ENCODE measurements around the gene MYO1E. TPM values are rescaled to one million over a fixed set of nuclear protein-coding genes. Genes with fewer than 3 reads are reported as not detected.

MYO1E gene
- total and polyA plus RNA-seq, 2 of the 8 experiments (the other 6 are each of a cell fraction or from before 2014, with no cell fraction given) = 19.6 to 142 TPM

DNA sequence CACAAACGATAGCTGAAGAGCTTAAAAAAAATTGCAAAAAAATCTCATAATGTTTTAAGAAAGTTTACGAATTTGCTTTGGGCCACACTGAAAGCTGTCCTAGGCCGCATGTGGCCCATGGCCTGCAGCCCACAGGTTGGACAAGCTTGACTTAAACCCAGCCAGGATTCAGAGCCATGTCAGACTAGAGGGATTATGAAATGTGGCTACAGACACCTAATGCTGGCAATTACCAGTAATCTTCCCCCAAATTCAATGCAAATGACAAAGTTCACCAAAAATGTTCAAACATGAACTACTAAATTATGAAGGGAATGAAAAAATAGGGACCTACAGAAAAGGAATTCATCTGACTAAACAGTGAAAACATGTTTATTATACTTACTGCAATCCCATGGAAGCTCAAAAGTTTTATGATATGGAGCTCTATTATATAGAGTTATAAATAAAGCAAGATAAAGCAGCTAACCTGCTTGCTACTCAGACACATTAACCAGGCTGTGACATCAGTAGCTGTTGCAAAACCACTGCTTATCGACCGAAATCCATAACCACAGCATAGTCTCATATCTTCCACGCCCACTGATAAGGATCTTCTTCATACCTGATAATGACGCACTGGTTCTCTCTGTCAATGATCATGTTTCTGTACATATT lies 116.9 kb downstream of the MYO1E start:
- no peak for FAIRE-seq
- Histone ChIP-seq H3K18ac (ENCODE audit: extremely low read depth, low read length) (no peak overlapping the region), H3K9me3 (ENCODE audit: insufficient read depth in 2 of 2, low read depth in 1 of 2, low read length in 1 of 2) (no peaks in the 10 kb centered on the region), H4K20me1 (replicated peaks in 1 of 2; ENCODE audit: control insufficient read depth in 1 of 2, insufficient read depth in 2 of 2, low read length in 2 of 2) (peaks cover 0 to 2% of the 10 kb centered on the region in 2 experiments), H3K23me2 (ENCODE audit: low read depth, low read length) (no peaks in the 10 kb centered on the region), H2BK12ac (ENCODE audit: low read depth, low read length) (no peak overlapping the region), H3K9ac (replicated peaks in 1 of 4; ENCODE audit: extremely low read depth in 1 of 4, low read depth in 3 of 4, low read length in 3 of 4) (no peak overlapping the region), H4K8ac (ENCODE audit: extremely low read depth, insufficient read depth, low read length) (no peak overlapping the region), H3K27me3 (replicated peaks in 1 of 4; ENCODE audit: control insufficient read depth in 3 of 4, extremely low read depth in 1 of 4, insufficient read depth in 3 of 4, low read length in 3 of 4) (no peaks in the 10 kb centered on the region), H3K79me2 (ENCODE audit: control insufficient read depth in 1 of 2, insufficient read depth in 2 of 2, low read length in 2 of 2) (no peaks in the 10 kb centered on the region), H2BK20ac (ENCODE audit: low read length) (no peak overlapping the region), H4K91ac (replicated peaks; ENCODE audit: insufficient read length, low read length) (no peak overlapping the region), H3K79me1 (ENCODE audit: low read depth, low read length) (no peaks in the 10 kb centered on the region), H3K14ac (ENCODE audit: insufficient read length) (no peak overlapping the region), H2BK120ac (replicated peaks; ENCODE audit: low read depth, low read length) (no peak overlapping the region), H2AFZ (ENCODE audit: low read length) (no peak overlapping the region), H2AK5ac (ENCODE audit: low read depth, low read length) (no peak overlapping the region), H3K4me3 (ENCODE audit: extremely low read depth in 1 of 4, insufficient read depth in 2 of 4, low read depth in 3 of 4, low read length in 4 of 4) (no peak overlapping the region), H3K4me1 (replicated peaks in 1 of 4; ENCODE audit: control insufficient read depth in 3 of 4, insufficient read depth in 4 of 4, low read length in 3 of 4) (no peaks in the 10 kb centered on the region), H2BK15ac (ENCODE audit: low read length) (no peak overlapping the region), H3K23ac (ENCODE audit: insufficient read length) (no peak overlapping the region), H3K4me2 (ENCODE audit: insufficient read depth in 1 of 2, low read depth in 2 of 2, low read length in 2 of 2) (no peak overlapping the region), H3K36me3 (ENCODE audit: control insufficient read depth in 2 of 4, insufficient read depth in 4 of 4, low read length in 3 of 4) (peaks cover 0 to 5% (median 0%) of the 10 kb centered on the region in 4 experiments; a peak in 2 of 8 replicates), H3K4ac (replicated peaks; ENCODE audit: insufficient read length, low read depth, low read length) (no peak overlapping the region), H4K5ac (ENCODE audit: insufficient read length, low read depth, low read length) (no peak overlapping the region), H3K27ac (ENCODE audit: low read depth, low read length) (no peak overlapping the region), H3K56ac (replicated peaks; ENCODE audit: insufficient read length, low read depth, low read length) (no peak overlapping the region), H2BK5ac (ENCODE audit: low read depth, low read length) (no peak overlapping the region)
- 90% methylated on average over 7 of the region's 7 CpGs; no CpG with 5 or more reads in 1 of the 2 experiments for WGBS, 2 experiments (ENCODE audit: extremely low coverage in 1 of 2, insufficient coverage in 1 of 2, insufficient read length in 1 of 2, insufficient replicate concordance in 2 of 2, low coverage in 1 of 2, low lambda C conversion rate in 2 of 2, missing lambda C conversion rate in 1 of 2)
- DNase-seq (ENCODE audit: low read depth in 1 of 2, low spot score in 2 of 2) = no peak
- TF ChIP-seq CHD2 (IDR thresholded peaks at IDR 0.05; ENCODE audit: low read length) (no peak), SP4 (IDR thresholded peaks at IDR 0.05; ENCODE audit: low read length) (no peak), ZNF274 (IDR thresholded peaks at IDR 0.05; ENCODE audit: borderline replicate concordance, extremely low read depth, low read length) (no peak), RAD21 (IDR thresholded peaks at IDR 0.05 in 1 of 2, conservative IDR thresholded peaks at IDR 0.05 in 1 of 2; ENCODE audit: low read depth in 2 of 2, low read length in 2 of 2) (no peak), JUND (IDR thresholded peaks at IDR 0.05; ENCODE audit: low read length) (no peak)
- POLR2A ChIA-PET (ENCODE audit: partially characterized antibody) = interaction anchor here (0.7 to 0.9 kb wide), 2 partner anchors 117 to 155 kb away, joined by 3 read pairs; partner anchors contain the start of gene MYO1E
- CTCF ChIA-PET (ENCODE audit: partially characterized antibody) = interaction anchor here (1.5 to 7.6 kb wide), 2 partner anchors 9 to 165 kb away, joined by 3 to 46 read pairs; no protein-coding TSS in a partner anchor
